HUES6 (cell line): ENCODE measurements around the gene PDE9A.

ENCODE experiments used
- H3K27ac ChIP-seq: 2 replicates; pipeline ENCODE4 v1.7.0; 2013; ENCODE audit warnings: low read depth, mild to moderate bottlenecking, low read length, inconsistent platforms
- H3K27me3 ChIP-seq: 2 replicates; pipeline ENCODE4 v1.6.1; 2013; ENCODE audit warnings: low read length; ENCODE audit not compliant: control insufficient read depth, insufficient read depth
- H3K36me3 ChIP-seq: 2 replicates; pipeline ENCODE4 v1.6.1; 2013; ENCODE audit warnings: low read length; ENCODE audit not compliant: control insufficient read depth, insufficient read depth
- H3K4me1 ChIP-seq: 2 replicates; pipeline ENCODE4 v1.6.1; 2013; ENCODE audit warnings: low read length; ENCODE audit not compliant: control insufficient read depth, insufficient read depth
- H3K4me3 ChIP-seq: 2 replicates; pipeline ENCODE4 v1.5.1; 2013; ENCODE audit warnings: low read depth, low read length
- H3K9ac ChIP-seq: one replicate; pipeline ENCODE4 v1.6.1; 2013; ENCODE audit warnings: mild to moderate bottlenecking, low read length
- H3K9me3 ChIP-seq: 2 replicates; pipeline ENCODE4 v1.6.1; 2013; ENCODE audit warnings: low read depth, low read length; ENCODE audit not compliant: control insufficient read depth, insufficient read depth

Gene PDE9A

DNA sequence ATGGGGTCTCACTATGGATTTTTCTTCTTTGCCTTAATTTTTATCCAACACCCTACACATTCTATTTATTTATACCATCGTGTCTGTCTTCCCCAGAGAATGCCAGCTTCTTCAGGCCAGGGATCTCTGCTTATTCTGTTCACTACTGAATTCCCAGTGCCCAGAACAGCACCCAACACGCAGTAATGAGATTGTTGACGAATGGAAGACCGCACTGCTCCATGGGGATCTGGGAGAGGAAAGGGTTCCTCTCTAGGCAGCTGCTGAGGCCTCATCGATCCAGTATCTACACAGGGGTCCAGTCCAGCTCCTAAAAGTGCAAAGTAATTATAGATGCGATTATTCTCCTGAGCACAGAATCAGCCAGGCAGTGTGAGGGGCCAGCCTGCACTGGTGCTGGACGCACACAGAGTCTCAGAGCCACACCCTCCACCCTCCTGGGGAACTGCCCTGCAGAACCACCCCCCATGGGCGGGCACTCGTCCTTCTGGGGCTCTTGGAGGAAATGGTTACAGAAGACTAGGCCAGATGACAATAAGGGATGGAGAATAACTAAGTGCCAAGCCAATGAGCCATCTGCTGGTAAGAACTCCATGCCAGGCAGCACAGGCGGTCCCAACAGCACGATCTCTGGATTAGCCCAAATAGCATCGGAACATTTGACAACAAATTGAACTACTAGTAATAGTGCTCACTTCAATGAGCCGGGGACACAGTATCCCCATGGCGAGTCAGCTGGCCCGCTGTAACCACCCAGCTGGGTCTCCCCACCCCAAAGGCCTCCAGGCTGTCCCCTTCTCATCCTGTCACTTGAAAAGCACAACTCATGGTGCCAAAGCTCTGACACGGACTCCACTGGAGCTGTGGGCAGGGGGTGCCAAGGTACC lies 1.7 kb upstream of the PDE9A start:
- Histone ChIP-seq H3K4me3 (peak overlapping the region; percentile 77; the same call in 1 of the 2 replicates), H3K4me1 (peaks cover 29% of the 10 kb centered on the region), H3K27me3 (peaks cover 4% of the 10 kb centered on the region; the same call in 1 of the 2 replicates), H3K36me3 (no peaks in the 10 kb centered on the region), H3K27ac (no peak overlapping the region), H3K9ac (no peak overlapping the region), H3K9me3 (no peaks in the 10 kb centered on the region)

DNA sequence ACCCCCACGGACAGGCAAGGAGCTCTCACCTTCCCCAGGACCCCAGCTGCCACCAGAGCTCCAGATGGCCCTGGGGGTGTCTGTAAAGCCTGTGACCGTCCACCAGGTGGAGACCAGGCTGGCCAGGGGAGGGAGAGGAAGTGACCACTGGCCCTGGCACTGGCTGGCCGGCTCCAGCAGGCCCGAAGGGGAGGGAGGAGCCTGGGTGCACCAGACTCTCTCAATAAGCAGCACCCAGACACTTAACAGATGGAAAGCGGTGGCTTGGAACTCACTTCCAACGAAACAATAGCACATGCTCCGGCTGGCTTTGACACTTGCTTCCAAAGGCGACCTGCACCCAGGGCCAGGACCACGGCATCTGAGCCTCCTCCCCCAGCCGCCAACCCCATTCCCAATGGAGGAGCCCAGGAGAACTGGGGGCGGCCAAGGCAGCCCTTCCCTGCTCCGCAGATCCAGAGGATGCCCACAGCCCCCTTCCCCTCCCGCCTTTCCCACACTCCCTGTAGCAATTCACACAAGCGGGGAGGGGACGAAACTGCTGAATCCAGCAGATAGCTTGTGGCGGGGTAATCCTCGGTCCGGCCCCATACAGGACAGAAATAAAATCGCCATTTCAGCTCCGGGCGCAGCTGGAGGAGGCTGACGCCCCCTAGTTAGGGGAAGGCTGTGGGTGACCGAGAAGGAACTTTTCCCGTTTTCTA lies 742 bp upstream of the PDE9A start:
- H3K9ac ChIP-seq: peak overlapping the region; percentile 66
- no peak overlapping the region; the same call in 1 of the 2 replicates for H3K27ac ChIP-seq
- H3K4me3 ChIP-seq: peak overlapping the region; percentile 77

DNA sequence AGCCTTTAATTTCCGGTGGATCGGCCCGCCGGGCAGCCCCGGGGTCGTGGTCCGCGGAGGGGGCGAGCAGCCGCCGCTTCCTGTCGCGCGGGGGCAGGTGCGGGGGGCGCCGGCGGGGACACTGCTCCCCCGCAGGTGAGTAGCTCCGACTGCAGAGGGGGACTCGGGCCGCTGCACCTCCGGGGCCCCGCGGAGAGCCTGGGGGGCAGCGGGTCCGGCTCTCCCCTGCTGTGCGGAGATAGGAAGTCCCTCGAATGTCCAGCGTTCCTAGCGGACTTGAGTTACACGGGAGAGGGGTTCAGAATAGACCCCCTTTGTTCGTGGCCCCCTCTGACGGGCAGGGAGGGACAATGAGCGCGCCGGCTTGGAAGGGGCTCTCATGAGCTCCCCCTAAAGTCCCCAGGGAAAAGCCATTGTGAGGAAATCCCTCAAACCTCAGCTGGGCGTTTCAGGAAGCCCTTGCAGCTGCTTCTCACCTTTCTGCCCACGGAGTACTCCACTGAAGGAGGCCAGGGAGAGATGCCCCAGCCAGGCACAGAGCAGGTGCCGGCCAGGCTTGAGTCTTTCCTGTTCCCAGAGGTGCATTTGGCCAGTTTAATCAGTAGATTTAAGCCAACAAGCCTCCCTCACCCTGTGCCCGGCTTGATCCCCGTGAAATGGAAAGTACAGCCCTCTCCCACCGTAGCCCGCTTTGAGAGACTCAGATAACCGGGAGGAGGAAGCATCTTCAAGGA lies 925 bp downstream of the PDE9A start:
- Histone ChIP-seq H3K9ac (peak overlapping the region; percentile 61), H3K27ac (no peak overlapping the region), H3K36me3 (no peaks in the 10 kb centered on the region), H3K9me3 (no peaks in the 10 kb centered on the region), H3K4me3 (peak overlapping the region; percentile 82), H3K27me3 (peaks cover 4% of the 10 kb centered on the region; the same call in 1 of the 2 replicates), H3K4me1 (peaks cover 40% of the 10 kb centered on the region)

More for the DNA sequence above, 742 bp upstream of the PDE9A start:
- Histone ChIP-seq H3K9me3 (no peaks in the 10 kb centered on the region), H3K36me3 (no peaks in the 10 kb centered on the region), H3K27me3 (peaks cover 4% of the 10 kb centered on the region; the same call in 1 of the 2 replicates), H3K4me1 (peaks cover 34% of the 10 kb centered on the region)

DNA sequence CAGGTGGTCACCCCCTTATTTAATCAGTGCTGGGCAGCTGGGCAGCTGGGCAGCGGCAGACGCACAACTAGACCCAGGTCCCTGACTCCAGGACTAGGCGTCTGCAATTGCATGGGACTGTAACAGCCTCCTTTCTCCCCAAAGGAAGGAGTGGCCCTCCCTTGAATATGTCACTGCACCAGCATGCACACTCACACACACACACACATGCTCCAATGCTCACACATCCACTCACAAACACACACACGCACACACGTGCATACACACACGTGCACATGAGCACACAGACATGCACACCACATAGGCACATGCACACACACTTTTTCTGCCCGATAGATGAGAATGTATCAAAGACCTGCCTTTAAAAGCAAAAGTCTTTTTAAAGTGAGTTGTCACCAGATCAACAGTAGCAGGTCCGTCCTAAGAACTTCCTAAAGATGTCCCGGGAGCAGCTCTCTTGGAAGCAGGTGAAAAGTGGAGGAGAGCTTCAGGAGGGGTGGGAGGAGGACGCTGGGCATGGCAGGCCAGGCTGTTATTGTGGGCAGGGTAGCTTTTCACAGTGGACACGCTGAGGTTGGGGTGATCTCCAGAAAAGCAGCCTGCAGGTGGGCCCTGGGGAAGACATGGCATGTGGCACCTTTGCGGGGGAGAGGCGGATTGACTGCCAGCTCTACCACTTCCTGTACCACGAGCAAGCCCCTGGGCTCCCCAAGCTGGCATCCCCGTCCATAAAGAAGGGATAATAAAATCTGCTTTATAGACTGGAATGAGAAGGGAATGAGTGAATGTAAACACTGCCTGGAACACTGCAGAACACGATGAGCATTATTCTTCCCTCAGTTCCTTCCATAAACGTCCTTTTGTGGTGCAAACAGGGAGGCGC lies 1.7 kb downstream of the PDE9A start:
- H3K27me3 ChIP-seq: peaks cover 4% of the 10 kb centered on the region; the same call in 1 of the 2 replicates
- H3K4me1 ChIP-seq: peaks cover 47% of the 10 kb centered on the region
- no peaks in the 10 kb centered on the region for H3K36me3 ChIP-seq
- H3K27ac ChIP-seq: no peak overlapping the region
- H3K4me3 ChIP-seq: peak overlapping the region; percentile 82
- peak overlapping the region; percentile 61 for H3K9ac ChIP-seq
- H3K9me3 ChIP-seq: no peaks in the 10 kb centered on the region

DNA sequence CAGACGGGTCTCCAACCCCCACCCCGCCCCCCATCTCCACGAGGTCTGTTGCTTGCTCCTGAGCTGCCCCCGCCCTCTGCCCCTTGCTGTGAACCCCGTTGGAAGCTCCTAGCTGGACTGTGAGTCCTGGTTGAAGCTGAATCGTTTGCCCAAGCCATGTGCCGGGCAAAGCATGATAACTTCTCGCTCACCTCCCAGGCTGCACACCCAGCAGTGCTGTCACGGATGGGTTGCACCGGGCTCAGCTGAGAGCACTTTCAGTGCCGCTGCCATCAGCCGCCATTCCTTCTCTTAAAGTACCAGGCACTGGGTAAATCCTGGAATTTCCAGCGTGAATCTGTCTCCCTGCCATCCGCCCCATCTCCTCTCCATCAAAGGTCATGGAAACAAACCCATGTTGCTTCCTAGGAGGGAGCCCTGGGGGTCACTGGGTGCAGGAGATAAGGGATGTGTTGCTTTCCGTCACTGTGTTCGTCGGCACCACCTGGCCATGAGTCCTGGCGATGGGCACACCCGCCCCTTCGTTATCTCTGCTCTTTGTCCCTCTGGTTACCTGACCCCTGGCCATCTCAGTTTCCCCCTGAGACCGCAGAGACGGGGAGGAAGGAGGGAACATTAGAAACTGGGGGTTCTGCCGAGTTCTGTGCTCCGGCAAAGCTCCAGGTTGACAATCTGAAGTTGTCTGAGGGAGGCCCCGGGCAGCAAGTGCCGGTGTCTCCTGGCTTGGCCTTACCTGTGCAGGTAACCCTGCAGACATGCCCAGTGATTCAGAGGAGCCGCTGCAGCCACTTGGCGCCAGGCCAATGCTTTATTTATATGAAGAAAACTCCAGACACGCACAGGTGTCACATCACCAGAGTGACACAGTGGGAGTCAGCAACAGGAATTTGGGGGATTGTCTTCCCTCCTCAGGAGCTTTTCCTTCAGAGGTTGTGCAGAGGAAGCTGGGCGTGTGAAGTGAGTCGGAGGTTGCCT lies 2.7 kb downstream of the PDE9A start:
- H3K4me1 ChIP-seq: peaks cover 47% of the 10 kb centered on the region
- H3K27me3 ChIP-seq: peaks cover 1% of the 10 kb centered on the region; the same call in 1 of the 2 replicates
- no peaks in the 10 kb centered on the region for H3K36me3 ChIP-seq
- H3K9ac ChIP-seq: no peak overlapping the region
- H3K9me3 ChIP-seq: no peaks in the 10 kb centered on the region
- H3K4me3 ChIP-seq: peak overlapping the region; percentile 82
- H3K27ac ChIP-seq: no peak overlapping the region

DNA sequence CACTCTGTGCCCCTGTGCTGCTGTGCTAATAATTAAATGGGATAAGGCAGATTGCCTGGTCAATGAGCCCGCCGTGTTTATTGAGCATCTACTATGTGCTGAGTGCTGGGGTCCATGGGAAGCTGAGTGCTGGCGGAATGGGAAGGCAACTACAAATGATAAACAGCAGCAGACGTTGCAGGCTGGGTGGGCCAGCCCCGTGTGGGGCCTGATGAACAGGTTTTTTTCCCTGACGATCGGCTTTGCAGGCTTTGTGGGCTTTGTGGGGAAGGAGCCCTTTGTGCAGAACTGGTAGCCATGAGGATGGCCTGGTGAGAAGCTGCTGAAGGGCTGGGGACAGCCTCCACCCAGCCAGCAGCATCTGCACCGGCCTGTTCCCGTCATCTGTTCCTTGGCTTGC lies 3.5 kb downstream of the PDE9A start:
- H3K27ac ChIP-seq: no peak overlapping the region
- H3K4me1 ChIP-seq: peaks cover 47% of the 10 kb centered on the region
- no peak overlapping the region for H3K9ac ChIP-seq

DNA sequence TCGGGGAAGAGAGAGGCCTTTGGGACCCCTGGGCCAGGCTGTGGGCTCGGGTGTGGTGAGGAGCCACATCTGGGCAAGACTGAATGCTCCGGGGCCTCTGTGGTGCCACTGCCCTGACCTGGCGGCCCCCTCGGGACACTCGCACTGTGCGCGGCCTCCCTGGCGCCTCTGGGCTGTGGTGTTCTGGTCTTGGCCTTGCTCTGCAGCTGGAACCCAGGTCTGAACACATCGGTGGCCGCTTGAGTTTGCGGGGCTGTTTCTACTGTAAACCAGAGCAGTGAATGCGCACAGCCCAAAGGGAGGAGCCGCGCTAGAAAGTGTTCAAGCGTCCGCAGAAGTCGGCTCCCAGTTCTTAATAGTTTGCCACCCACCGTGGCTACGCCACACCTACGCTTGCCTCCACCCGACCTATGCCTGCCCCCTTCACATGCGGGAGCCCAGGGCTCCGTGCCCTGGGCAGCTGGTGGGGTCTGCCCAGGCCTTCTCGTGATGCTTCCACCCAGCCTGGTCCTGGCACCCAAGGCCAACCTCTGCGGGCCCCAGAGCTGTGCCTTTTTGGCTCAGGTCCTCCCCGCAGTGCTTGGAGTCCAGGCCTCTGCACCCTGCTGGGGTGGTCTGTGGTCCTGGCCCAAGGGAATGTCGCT lies 4.4 kb downstream of the PDE9A start:
- Histone ChIP-seq H3K27me3 (no peaks in the 10 kb centered on the region), H3K9me3 (no peaks in the 10 kb centered on the region; the same call in 1 of the 2 replicates), H3K4me1 (peaks cover 39% of the 10 kb centered on the region), H3K4me3 (no peak overlapping the region), H3K27ac (no peak overlapping the region), H3K9ac (no peak overlapping the region), H3K36me3 (peaks cover 7% of the 10 kb centered on the region)

More for the DNA sequence above, 3.5 kb downstream of the PDE9A start:
- Histone ChIP-seq H3K9me3 (no peaks in the 10 kb centered on the region), H3K4me3 (no peak overlapping the region), H3K27me3 (no peaks in the 10 kb centered on the region; the same call in 1 of the 2 replicates), H3K36me3 (no peaks in the 10 kb centered on the region)

DNA sequence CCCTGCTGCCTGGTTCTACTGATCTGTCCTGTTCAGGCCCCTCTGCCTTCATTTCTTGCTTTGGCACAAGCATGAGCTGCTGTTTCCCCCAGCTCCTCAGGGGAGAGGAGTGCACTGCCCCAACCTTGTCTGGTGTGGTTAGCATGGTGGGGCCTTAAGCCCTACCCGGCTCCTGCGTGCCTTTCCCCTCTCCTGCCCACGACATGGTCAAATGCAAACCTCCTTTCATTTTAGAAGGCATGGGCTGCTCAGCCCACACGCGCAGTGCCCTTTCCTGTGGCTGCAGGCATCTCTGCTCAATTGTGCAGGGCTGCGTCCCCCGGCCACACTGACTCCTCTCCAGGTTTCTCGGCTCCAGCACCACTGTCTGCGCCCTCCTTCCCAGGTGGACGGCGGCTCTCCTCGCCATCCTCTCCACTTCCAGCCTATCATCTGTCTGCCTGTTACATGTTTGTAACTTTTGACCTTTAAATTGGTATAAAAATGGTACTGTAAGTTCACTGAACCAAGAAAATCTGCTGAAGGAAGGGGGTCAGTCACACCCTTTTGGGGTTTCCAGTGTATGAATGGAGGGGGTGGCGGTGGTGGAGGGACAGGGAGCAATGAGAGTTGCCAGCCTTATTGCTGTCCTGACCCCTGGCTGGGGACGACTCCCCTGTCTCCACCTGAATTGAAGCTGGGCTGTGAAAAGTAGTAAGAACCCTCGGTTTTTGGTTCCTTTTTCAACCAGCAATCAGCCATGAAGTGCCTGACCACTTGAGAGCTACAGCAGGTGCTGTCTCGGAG lies 5.1 kb downstream of the PDE9A start:
- H3K36me3 ChIP-seq: peaks cover 10% of the 10 kb centered on the region
- H3K4me3 ChIP-seq: no peak overlapping the region
- H3K9ac ChIP-seq: no peak overlapping the region
- no peaks in the 10 kb centered on the region for H3K27me3 ChIP-seq
- H3K9me3 ChIP-seq: no peaks in the 10 kb centered on the region; the same call in 1 of the 2 replicates
- peaks cover 39% of the 10 kb centered on the region for H3K4me1 ChIP-seq
- no peak overlapping the region for H3K27ac ChIP-seq
